ENCODE measurements around the gene KRTAP5-8. TPM values are rescaled to one million over a fixed set of nuclear protein-coding genes. Genes with fewer than 3 reads are reported as not detected.
"Not testable (repeated sequence)": the region's sequence is repeated elsewhere in the genome, so short reads cannot be mapped to it uniquely, and the experiment has no call there.

Gene KRTAP5-8
- total and polyA plus RNA-seq, 2 of the 4 experiments (the other 2 are of a cell fraction), result 0.07 TPM; not detected in 1

DNA sequence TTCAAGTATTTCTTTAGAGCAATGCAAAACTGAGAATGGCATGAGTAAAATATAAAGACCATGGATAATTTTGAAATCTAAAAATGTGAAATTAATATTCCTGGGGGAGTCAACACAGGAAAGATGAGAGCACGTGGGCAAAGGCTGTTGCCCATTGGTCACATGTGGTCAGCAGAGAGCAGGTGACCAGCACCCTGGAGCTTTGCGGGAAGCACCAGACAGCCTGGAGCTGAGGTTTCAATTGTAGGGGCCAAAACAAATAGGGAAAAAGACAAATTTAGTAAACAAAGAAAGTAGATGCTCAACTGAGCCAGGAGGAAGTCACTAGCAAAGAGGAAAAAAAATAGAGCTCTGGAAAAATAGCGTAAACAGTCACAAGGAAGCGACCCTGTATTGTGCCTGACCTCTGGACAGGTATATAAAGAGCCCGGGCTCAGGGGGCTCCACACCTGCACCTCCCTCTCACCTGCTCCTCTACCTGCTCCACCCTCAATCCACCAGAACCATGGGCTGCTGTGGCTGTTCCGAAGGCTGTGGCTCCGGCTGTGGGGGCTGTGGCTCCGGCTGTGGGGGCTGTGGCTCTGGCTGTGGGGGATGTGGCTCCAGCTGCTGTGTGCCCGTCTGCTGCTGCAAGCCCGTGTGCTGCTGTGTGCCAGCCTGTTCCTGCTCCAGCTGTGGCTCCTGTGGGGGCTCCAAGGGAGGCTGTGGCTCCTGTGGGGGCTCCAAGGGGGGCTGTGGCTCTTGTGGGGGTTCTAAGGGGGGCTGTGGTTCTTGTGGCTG, 10.8 kb upstream of the KRTAP5-8 start, which contains the start of gene KRTAP5-7:
Gene KRTAP5-7 (plus strand): TSS at position 472 of the 780 bp plus-strand sequence. CDS start 34 bp downstream, at position 506.
- CTCF ChIA-PET; H3K9ac ChIP-seq (ENCODE audit: low read depth, low read length); H4K5ac ChIP-seq (ENCODE audit: low read depth, low read length); ATAC-seq (ENCODE audit: low read depth); H4K20me1 ChIP-seq (ENCODE audit: insufficient read depth, low read length); H2AFZ ChIP-seq (replicated peaks; ENCODE audit: low read length, poor library complexity); H3K27ac ChIP-seq (ENCODE audit: insufficient read depth, low read length); H3K14ac ChIP-seq (replicated peaks; ENCODE audit: low read depth, low read length); H3K4ac ChIP-seq (ENCODE audit: low read depth, low read length); H2BK120ac ChIP-seq (ENCODE audit: low read depth, low read length); dilution Hi-C loops (cut with HindIII; ENCODE audit: low sequenced_read_pairs, unreplicated experiment); H3K27me3 ChIP-seq (ENCODE audit: control insufficient read depth, insufficient read depth, low read length); DNase-seq; H3K36me3 ChIP-seq (ENCODE audit: control insufficient read depth, insufficient read depth, low read length); H3K4me2 ChIP-seq (ENCODE audit: low read depth, low read length); H2AK9ac ChIP-seq (replicated peaks; ENCODE audit: low read depth, low read length, poor library complexity); BruUV-seq (replicated peaks); H3K18ac ChIP-seq (ENCODE audit: low read depth, low read length); POLR2A ChIA-PET (ENCODE audit: unreplicated experiment); H2AK5ac ChIP-seq (ENCODE audit: low read depth, low read length); H3K9me3 ChIP-seq (ENCODE audit: control insufficient read depth, insufficient read depth, low read length); in situ Hi-C loops (cut with MboI; ENCODE audit: low sequenced_read_pairs); H4K91ac ChIP-seq (ENCODE audit: insufficient read depth, low read depth, low read length); H2BK20ac ChIP-seq (ENCODE audit: low read depth, low read length); H3K4me1 ChIP-seq (ENCODE audit: control insufficient read depth, insufficient read depth, low read length); H3K4me3 ChIP-seq (ENCODE audit: insufficient read depth, low read depth, low read length); H3K79me1 ChIP-seq (ENCODE audit: low read depth in 1 of 2, low read length in 2 of 2); H3K23ac ChIP-seq (ENCODE audit: low read depth, low read length); H3K56ac ChIP-seq (ENCODE audit: extremely low read depth, insufficient read depth, low read length); H2BK15ac ChIP-seq (ENCODE audit: low read depth, low read length); H2BK5ac ChIP-seq (ENCODE audit: low read depth, low read length, poor library complexity, severe bottlenecking); H4K8ac ChIP-seq (ENCODE audit: low read depth in 2 of 2, low read length in 2 of 2); H3K9me1 ChIP-seq (ENCODE audit: insufficient read depth, low read length): not testable (repeated sequence)
- intact Hi-C loops (cut with micrococcal nuclease), result loop anchor here (1.0 kb wide), 1 partner anchor 36 kb away; no protein-coding TSS in a partner anchor
- WGBS, 2 experiments (ENCODE audit: extremely low coverage in 2 of 2, insufficient read length in 1 of 2), result 0% methylated on average over 1 of the region's 10 CpGs; no CpG with 5 or more reads in 1 of the 2 experiments
